NCI-H1694 treated with DMSO at 0.1 percent for 48 hours (cell line): Measurements from ENCODE around the gene EMILIN2.

Source experiments
- DNase-seq: peaks from one replicate; lab custom pipeline; 2025; lab: John Stamatoyannopoulos, UW

EMILIN2 gene

DNA sequence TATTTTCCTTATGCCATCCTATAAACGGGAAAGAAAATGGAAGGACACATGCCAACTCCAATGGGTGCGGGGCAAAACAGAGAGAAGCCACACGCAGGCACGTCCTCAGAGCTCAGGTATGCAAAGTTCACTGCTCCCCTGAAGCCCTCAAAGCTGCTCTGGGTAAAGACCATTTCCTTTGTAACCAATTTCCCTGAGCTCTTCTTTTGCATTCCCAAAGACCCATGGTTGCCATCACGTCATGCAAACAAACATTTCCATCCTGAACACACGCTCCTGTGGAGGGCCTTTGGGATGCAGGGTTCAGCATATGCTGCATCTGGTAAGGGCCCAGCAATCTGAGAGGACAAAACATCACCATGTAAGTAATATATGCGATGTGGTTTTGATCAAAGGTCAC lies 69.4 kb downstream of the EMILIN2 start:
- DNase-seq: no peak

GRCh38 chr18:2917259-2918047 lies 70.6 kb downstream of the EMILIN2 start:
- no peak for DNase-seq

- DNase-seq: no peak
Measured at GRCh38 chr18:2918761-2919550, 72.2 kb downstream of the EMILIN2 start.

- no peak for DNase-seq
Measured at GRCh38 chr18:2919600-2919999, 72.8 kb downstream of the EMILIN2 start.

GRCh38 chr18:2920027-2920426 lies 73.2 kb downstream of the EMILIN2 start:
- no peak for DNase-seq

DNA sequence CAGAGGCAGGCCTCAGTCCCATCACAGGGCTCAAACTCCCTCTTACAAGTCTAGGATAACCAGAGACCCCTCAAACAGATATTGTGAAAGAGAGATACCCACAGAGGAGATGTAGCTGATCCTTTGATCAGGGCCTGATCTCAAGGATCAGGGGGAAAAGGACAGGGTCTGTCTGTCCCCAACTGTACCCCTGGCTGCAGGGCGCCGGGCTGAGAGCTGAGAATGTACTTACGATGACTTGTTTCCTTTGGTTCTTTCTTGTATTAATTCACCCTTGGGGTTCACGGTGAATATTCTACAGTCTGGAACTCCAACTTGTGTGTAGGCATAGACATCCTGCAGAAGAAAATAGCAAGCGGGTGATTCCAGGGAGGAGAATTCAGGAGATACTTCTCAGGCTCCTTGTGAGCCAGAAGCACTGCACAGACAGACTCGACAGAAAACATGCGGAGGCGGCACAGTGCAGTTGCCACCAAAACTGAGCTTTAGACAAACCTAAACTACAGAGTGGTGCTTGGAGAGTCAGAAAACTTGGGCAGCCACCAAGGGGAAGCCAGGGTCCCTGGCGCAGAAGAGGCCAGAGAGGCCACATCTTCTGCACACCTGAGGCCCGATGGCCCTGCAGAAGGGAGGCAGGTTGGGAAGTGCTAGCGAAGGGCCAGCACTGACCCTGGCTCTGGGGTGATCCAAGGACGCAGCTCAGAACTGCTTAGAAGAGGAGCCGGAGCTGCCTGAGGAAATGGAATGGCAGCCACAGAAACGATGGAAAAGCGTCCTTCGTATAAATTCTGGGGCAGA lies 73.9 kb downstream of the EMILIN2 start:
- no peak for DNase-seq

DNA sequence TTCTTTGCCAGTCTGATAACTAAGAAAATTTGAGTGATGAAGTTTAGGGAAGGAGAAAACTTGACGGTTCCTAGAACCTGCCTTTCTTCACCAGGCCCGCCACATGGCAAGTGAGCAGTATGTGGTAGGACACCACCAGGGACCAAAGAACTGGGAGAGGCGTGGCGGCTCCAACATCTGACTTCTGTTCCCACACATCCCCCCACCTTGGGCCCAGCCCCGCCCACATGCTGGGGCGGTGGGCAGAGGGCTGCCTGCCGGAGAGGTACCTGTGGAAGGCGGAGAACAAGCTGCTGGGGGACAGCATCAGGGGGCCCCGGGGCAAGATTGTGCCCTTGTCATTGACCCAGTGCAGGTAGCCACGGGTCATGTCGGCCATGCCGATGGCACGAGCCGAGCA lies 75.0 kb downstream of the EMILIN2 start:
- no peak for DNase-seq

DNA sequence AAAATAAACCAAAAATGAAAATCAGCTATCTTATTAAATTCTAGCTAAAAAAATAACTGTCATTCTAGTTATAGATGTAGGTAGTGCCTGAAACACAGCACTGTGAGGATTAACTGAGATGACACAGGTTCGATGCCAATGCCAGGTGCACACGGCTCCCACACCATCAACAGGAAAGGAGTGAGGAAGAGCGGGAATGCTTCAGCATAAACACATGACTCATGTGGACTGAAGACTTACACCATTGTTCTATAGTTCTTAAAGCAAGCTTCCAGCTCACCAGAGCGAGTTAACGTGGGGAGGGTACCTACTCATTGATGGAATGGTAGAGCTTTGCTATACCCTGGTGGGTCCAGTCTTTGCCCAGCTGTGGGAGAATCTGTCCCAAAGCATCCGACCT lies 76.7 kb downstream of the EMILIN2 start:
- DNase-seq: no peak

GRCh38 chr18:2924920-2925319 lies 78.1 kb downstream of the EMILIN2 start:
- no peak for DNase-seq

- DNase-seq: no peak
Measured at GRCh38 chr18:2926528-2926927, 79.7 kb downstream of the EMILIN2 start.

- DNase-seq: no peak
Measured at GRCh38 chr18:2927745-2928144, 80.9 kb downstream of the EMILIN2 start.

DNA sequence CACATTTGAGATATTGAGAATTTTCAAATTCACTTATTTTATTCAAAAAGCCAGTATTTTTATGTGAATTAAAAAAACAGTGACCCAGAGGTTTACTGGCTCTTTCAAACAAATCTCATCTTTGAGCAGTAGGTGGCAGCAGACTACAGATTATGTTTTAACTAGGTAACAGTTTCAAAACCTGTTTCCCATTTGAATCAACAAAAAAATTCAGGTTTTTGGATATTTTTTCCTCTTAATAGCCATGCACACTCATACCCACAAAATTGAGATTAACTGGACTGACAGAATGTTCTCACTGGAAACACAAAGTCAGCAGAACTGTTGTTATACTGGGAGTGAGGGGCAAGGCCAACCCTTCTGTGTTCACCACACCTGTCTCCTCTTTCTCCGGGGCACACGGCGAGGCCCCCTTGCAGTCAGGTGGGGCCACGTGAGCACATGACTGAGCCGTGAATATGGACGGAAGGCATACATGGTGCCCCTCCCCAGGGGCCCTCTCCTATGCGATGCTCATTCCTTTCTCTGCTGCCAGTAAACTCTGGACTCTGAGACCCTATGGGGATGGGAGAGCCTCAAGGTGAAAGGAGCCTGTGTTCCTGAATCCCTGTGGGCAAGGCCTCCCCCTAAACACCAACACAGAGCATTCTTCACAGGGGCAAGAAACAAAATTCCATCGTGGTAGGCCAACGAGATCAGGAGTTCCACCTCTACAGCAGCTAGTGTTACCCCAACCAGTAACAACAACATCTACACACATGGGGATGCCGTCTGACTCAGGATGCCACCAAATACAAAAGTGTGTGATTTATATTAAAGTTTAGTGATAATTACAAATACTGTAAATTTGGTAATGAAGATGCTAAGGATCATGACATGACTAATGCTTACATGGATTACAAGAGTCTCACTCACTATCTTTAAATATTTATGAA lies 85.7 kb downstream of the EMILIN2 start:
- DNase-seq: peak; percentile 52

DNA sequence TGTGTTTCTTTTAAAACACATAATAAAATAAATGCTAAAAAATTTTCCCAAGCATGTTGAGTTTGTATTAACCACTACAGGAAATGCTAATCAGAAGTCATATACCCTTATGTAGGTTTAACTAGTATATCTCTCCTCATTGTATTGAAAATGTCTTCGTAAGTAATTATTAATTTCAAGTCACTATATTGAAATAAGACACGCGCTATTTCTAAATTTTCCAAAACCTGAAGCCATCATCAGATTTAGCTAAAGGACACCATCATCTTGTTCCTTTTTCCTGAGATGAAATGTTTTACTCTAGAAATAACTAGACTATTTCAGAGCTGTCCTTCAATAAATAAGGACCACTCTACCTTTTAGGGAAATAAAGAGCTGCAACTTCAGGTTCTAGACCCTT lies 87.2 kb downstream of the EMILIN2 start:
- DNase-seq: no peak

GRCh38 chr18:2935438-2936192 lies 88.8 kb downstream of the EMILIN2 start:
- DNase-seq: no peak

GRCh38 chr18:2939317-2939716 lies 92.5 kb downstream of the EMILIN2 start:
- no peak for DNase-seq

DNA sequence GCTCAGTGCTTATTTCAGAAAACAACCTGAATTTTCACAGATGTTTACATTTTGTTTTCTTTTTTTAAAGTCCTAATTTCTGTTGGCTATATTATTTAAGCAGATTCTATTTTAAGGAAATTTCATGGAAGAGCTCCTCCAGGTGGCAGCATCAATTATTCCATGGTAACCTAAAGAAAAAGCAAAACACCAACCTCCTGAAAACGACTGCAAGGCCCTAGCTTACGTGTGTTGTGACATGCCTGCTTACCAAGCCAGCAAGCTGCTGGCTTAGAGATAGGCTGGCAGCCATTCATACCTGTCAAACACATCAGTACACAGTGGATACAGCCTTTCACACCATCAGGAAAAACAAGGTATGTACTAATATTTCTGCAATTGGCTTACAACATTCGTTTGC lies 101.2 kb downstream of the EMILIN2 start:
- DNase-seq: peak; percentile 38

GRCh38 chr18:2952605-2953004 lies 105.8 kb downstream of the EMILIN2 start:
- no peak for DNase-seq

DNA sequence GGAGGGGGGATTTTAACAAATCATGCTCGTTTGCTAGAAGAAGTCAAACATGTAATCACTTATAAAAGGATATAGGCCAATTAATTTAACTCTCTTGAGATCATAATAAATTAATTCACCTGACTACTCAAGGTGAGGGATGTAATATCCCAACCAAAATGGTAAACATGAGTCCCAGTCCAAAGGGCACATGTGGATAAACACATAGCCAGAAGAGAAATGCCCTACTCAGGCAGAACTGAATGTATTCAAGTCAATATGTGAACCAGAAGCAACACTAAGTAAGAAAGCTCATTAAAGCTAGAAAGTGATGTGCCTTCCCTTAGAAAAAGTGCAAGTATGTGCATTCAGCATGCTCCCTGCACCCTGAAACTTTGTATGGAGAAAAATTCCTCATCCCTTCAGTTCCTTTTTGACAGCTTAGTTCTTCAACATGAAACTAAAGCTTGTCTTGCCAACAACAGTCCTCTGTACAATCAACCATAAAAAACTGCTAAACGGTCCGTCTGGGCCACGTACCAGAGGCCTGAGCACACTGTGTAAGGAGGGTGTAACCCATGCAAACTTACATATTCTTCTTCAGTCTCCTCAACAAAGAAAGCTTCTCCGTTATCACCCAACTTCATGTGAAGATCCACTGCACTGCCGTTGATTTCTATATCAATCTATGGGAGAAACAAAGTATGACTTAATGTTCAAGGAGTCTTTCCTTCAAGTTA lies 107.3 kb downstream of the EMILIN2 start:
- no peak for DNase-seq

DNA sequence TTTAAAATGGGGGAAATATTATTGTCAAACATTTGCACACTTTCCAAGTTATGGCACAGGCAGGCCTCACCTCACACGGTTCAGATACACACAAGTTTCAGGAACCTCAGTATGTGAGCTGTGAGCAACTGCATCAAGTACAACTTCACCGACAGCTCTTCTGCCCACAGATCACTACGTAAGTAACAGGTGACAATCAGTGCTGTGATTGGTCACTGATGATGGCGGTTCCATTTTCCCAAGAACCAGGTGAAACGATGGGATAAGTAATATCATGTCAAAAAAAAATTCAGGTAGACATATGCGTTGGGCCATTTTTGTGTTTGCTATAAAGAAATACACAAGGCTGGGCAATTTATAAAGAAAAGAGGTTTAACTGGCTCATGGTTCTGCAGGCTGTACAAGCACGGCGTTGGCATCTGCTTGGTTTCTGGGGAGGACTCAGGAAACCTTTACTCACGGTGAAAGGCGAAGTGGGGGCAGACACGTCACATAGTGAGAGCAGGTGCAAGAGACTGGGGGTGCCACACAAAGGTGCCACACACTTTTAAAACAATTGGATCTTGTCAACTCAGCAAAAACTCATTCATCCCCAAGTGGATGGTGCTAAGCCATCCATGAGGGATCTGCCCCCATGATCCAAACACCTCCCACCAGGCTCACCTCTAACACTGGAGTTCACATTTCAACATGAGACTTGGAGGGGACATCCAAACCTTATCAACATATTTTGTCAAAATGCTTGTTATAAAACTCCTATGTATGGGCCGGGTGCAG lies 108.3 kb downstream of the EMILIN2 start:
- DNase-seq: no peak
